SH-SY5Y (cell line): ENCODE measurements around the gene CCDC92B.

Experiments
- GATA2 ChIP-seq: IDR thresholded peaks from 2 replicates; pipeline ENCODE4 v1.6.1; 2011; ENCODE audit warnings: mild to moderate bottlenecking, low read depth, low read length
- GATA3 ChIP-seq: IDR thresholded peaks from 2 replicates; pipeline ENCODE4 v1.6.1; 2011; ENCODE audit warnings: low read depth, mild to moderate bottlenecking, low read length, moderate library complexity

- TF ChIP-seq GATA2 (no peak), GATA3 (no peak)
Measured at GRCh38 chr17:2697611-2698162, 51.8 kb downstream of the CCDC92B start.
